T-helper 2 cell treated with Interferon-gamma antibody and Interleukin-4, amounts not matched to agents 5 μg/mL and 100 μg/mL, for 36 hours (primary cell): ENCODE measurements around the gene POU2F2.
A peak's percentile ranks its signal among the peaks of the same experiment; 100 is the strongest.

Experiments used
- DNase-seq: peaks from one replicate; pipeline ENCODE4 v3.0.0; 2021; ENCODE audit warnings: low spot score
- H3K27ac Mint-ChIP-seq: one replicate; pipeline ENCODE4 v1.8.0; 2021; ENCODE audit warnings: mild to moderate bottlenecking, mixed read lengths
- H3K27me3 Mint-ChIP-seq: one replicate; pipeline ENCODE4 v1.8.0; 2021; ENCODE audit warnings: low read depth, mixed read lengths
- H3K36me3 Mint-ChIP-seq: one replicate; pipeline ENCODE4 v1.8.0; 2021; ENCODE audit warnings: low read depth, mixed read lengths
- H3K4me1 Mint-ChIP-seq: one replicate; pipeline ENCODE4 v1.8.0; 2021; ENCODE audit warnings: low read depth, mixed read lengths
- H3K4me3 Mint-ChIP-seq: one replicate; pipeline ENCODE4 v1.8.0; 2022; ENCODE audit warnings: mild to moderate bottlenecking, moderate library complexity, mixed read lengths
- H3K9me3 Mint-ChIP-seq: one replicate; pipeline ENCODE4 v1.8.0; 2021; ENCODE audit warnings: mixed read lengths

Gene POU2F2

DNA sequence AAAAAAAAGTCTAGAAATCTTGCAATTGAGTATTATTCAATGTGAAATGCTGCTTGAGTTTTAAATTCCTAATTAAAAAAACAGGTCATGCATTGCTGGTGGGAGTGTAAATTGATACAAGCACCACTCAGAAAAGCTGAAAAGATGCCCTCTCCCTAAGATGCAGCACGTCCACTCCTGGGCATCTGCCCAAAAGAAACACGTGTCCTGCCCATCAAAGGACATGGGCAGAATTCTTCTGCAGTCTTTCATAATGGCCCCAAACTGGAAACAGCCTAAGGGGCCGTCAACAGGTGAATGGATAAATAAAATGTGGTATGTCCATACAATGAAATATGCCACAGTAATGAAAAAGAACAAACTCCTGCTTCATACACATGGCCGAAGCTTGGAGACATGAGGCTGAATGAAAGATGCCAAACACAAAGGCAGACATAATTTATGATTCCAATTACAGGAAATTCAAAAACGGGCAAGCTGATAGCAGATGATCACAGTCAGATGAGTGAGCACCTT lies 7.8 kb downstream of the POU2F2 start:
- peaks cover 44% of the 10 kb centered on the region for H3K4me1 Mint-ChIP-seq
- no peak for DNase-seq
- no peaks in the 10 kb centered on the region for H3K27me3 Mint-ChIP-seq
- peaks cover 20% of the 10 kb centered on the region for H3K36me3 Mint-ChIP-seq
- H3K27ac Mint-ChIP-seq = no peak overlapping the region
- H3K9me3 Mint-ChIP-seq = no peaks in the 10 kb centered on the region
- H3K4me3 Mint-ChIP-seq = no peak overlapping the region

DNA sequence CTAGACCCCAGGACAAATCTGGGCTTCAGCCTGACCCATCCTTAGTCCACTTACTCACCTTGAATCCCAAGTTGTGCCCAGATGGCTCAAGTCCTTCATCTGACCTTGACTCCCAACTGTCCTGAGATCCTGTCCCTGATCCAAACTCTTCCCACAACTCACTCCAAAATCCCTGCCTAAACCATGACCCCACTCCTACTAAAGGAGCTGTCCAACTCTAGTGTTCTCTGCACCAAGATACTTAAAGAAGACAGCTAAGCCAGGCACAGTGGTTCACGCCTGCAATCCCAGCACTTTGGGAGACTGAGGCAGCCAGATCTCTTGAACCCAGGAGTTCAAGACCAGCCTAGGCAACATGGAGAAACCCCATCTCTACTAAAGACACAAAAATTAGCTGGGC lies 8.5 kb downstream of the POU2F2 start:
- Mint-ChIP-seq H3K9me3 (no peaks in the 10 kb centered on the region), H3K27me3 (no peaks in the 10 kb centered on the region), H3K4me1 (peaks cover 44% of the 10 kb centered on the region), H3K36me3 (peaks cover 20% of the 10 kb centered on the region), H3K27ac (peak overlapping the region; percentile 95), H3K4me3 (peak overlapping the region; percentile 83)
- DNase-seq = no peak

DNA sequence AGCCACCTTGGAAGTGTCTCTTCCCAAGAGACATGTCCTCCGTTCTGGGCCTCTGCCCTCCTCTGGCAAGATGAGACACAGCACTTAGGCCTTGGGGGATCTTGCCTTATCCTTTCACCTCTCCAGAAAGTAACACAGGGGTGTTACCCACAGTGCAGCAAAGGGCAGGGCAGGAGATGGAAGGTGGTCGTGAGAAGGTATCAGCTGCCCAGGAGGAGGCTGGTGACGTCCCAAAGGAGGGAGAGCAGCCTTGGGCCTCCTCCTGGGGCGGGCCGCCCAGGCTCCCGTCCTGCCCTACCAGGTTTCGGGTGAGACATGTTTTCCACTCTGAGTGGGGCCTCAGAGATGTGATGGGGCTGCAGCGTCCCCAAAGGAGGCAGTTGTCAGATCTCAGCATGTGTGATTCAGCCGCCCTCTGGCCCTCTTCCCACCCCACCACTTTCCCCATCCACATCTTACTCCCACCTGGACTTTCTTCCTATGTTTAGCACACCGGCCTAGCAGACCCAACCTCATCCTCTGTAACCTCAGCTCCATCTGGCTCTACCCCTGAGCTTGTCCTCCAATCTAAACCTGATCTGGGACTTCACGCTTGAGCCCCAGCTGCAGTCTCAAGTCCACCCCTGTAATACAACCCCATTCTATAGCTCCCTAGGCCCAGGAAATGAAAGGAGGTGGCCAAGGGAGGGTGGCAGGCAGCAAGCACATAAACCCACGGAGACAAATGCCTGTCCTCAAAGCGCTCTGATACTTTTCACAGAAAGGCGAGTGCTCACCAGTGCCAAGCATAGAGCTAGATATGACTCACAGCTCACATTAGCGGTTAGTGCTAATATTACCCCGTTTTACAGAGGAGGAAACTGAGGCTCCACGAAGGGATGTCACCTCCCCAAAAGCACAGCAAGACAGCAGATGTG lies 9.3 kb downstream of the POU2F2 start:
- H3K4me1 Mint-ChIP-seq = peaks cover 40% of the 10 kb centered on the region
- DNase-seq = peak; percentile 87
- H3K36me3 Mint-ChIP-seq = peaks cover 20% of the 10 kb centered on the region
- peak overlapping the region; percentile 83 for H3K4me3 Mint-ChIP-seq
- H3K27ac Mint-ChIP-seq = peak overlapping the region; percentile 95
- H3K9me3 Mint-ChIP-seq = no peaks in the 10 kb centered on the region
- H3K27me3 Mint-ChIP-seq = no peaks in the 10 kb centered on the region

DNA sequence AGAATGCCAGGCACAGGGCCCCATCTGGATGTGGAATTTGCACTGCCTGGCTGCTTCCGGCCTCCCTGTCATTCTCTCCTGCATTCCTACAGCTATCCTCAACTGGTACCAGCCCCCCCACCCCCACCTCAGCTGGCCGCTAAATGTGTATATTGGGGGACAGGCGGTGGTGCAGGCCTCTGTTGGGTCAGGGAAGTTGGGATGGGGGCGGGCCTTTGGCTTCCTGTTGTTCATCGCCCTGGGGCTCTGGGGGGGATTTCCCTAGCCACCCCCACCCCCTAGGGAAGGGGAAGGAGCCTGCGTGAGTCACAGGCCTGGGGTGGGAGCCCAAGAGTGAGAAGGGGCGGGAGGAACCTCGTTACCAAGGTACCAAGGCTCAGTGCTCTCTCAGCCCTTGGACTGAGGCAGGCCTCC lies 10.6 kb downstream of the POU2F2 start:
- Mint-ChIP-seq H3K27ac (peak overlapping the region; percentile 95), H3K4me3 (peak overlapping the region; percentile 83), H3K27me3 (no peaks in the 10 kb centered on the region), H3K4me1 (peaks cover 35% of the 10 kb centered on the region), H3K36me3 (peaks cover 20% of the 10 kb centered on the region), H3K9me3 (no peaks in the 10 kb centered on the region)
- peak; percentile 87 for DNase-seq

DNA sequence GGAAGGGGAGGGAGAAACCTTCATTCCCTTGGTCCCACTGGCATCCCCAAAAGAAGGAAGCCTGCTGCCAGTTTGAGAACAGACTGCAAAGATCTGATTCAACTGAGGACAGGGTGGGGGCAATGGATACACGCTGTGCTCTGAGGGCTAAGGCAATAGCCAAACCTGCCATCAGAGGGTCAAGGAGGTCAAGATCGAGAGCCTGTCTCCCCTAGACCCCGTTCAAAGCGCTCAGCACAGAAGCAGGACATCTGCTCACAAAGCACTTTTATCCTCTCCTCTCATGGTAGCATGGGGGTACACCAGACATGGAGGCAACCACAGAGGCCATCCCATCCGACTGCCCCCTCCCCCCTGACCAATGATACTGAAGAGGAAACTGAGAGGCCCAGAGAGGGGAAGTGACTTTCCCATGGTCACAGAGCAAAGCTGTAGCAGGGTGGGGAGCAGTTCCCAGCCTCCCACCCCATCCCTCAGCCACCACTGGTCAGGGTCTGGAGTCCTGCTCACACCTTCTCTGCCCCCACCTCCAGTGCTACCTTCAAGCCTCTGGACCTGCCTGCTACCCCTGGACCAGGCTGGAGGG lies 11.1 kb downstream of the POU2F2 start:
- H3K27me3 Mint-ChIP-seq = no peaks in the 10 kb centered on the region
- H3K27ac Mint-ChIP-seq = peak overlapping the region; percentile 95
- no peak for DNase-seq
- H3K36me3 Mint-ChIP-seq = peaks cover 25% of the 10 kb centered on the region
- peaks cover 33% of the 10 kb centered on the region for H3K4me1 Mint-ChIP-seq
- peak overlapping the region; percentile 83 for H3K4me3 Mint-ChIP-seq
- no peaks in the 10 kb centered on the region for H3K9me3 Mint-ChIP-seq

DNA sequence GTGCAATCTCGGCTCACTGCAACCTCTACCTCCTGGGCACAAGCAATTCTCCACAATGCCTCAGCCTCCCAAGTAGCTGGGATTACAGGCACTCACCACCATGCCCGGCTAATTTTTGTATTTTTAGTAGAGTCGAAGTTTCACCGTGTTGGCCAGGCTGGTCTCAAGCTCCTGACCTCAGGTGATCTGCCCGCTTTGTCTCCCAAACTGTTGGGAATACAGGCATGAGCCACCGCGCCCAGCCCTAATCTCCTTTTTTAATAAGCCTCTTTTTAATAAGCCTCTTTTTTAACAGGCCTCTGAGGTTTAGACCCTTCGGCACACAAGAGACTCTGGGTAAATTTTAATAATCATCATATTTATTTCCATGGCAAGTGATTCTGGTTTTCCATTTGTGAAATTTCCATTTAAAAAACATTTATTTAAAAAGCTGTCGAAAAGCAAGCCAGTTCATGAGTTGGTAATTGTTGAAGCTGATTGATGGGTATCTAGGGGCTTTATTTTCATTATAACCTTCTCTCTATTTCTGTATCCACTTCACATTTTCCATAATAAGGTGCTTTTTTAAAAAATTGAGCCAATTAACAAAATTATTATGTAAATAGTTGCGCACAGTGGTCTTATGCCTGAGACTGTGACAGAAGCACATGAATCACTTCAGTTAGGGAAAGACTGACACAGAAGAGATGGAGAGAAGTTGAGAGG lies 11.8 kb downstream of the POU2F2 start:
- no peaks in the 10 kb centered on the region for H3K27me3 Mint-ChIP-seq
- H3K9me3 Mint-ChIP-seq = no peaks in the 10 kb centered on the region
- H3K27ac Mint-ChIP-seq = peak overlapping the region; percentile 84
- DNase-seq = no peak
- peak overlapping the region; percentile 28 for H3K4me3 Mint-ChIP-seq
- peaks cover 35% of the 10 kb centered on the region for H3K4me1 Mint-ChIP-seq
- H3K36me3 Mint-ChIP-seq = peaks cover 30% of the 10 kb centered on the region

DNA sequence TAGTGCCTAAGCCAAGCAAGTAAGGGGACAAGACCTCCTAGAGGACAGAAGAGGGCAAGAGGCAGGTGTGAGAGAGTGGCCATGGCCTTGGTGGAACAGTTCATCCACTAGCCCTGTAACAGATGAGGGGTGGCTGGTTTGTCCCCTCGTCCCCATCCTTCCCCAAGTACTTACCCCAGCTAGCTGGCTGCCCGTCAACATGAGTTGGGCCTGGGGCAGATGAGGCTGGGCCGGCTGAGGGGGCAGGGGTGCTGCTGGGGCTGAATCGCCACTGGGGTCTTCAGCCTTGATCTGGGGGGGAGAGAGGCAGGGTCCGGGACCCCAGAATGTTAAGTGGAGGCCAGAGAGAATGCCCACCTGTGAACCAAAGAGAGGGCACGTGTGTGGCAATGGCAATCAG lies 15.2 kb downstream of the POU2F2 start:
- no peak overlapping the region for H3K27ac Mint-ChIP-seq
- H3K4me3 Mint-ChIP-seq = no peak overlapping the region
- H3K36me3 Mint-ChIP-seq = peaks cover 26% of the 10 kb centered on the region
- peaks cover 20% of the 10 kb centered on the region for H3K4me1 Mint-ChIP-seq
- no peaks in the 10 kb centered on the region for H3K27me3 Mint-ChIP-seq
- no peaks in the 10 kb centered on the region for H3K9me3 Mint-ChIP-seq
- no peak for DNase-seq

DNA sequence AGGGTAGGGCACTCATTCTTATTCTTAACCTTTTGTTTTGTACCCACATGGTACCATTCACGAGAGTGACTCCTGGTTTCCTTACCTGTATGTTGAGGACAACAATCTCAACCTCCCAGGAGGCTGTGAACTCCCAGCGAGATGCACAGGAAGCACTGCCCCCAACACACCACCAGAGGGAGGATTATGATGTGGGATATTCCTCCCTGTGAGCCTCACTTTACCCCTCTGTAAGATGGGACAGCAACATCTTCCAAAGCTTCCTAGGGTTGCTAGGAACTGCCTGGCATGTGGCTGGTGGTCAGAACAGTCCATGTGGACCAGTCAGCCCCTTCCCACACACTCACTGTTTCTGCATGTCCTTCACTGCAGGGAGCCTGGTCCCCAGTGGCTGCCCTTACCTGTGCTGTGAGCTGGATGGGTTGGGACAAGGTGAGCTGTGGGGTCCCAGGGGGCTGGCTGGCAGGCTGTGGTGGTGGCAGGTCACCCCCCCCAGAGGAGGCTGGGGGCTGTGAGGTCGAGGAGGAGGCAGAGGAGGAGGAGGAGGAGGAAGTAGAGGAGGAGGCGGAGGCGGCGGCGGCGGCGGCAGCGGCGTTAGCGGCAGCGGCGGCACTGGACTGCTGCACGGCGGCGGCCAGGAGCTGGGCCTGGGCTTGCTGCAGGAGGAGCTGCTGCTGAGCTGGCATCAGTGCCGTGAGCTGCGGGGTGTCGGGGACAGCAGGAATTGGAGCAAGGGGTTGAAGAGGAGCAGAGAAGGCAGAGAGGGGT lies 15.8 kb downstream of the POU2F2 start:
- no peak for DNase-seq
- no peaks in the 10 kb centered on the region for H3K27me3 Mint-ChIP-seq
- peaks cover 19% of the 10 kb centered on the region for H3K4me1 Mint-ChIP-seq
- no peak overlapping the region for H3K4me3 Mint-ChIP-seq
- no peak overlapping the region for H3K27ac Mint-ChIP-seq
- no peaks in the 10 kb centered on the region for H3K9me3 Mint-ChIP-seq
- H3K36me3 Mint-ChIP-seq = peaks cover 28% of the 10 kb centered on the region

DNA sequence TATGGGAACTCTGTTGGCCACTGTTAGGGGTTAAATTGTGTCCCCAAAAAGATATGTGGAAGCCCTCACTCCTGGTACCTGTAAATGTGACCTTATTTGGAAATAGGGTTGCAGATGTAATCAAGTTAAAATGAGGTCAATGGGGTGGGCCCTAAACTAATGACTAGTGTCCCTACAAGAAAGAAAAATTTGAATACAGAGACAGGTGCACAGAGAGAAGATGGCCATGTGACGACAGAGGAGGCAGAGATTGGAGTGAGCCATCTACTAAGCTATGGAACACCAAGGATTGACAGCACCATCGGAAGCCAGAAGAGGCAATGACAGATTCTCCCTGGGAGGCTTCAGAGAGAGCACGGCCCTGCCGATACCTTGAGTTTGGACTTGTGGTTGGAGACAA lies 16.5 kb downstream of the POU2F2 start:
- Mint-ChIP-seq H3K27ac (no peak overlapping the region), H3K4me3 (no peak overlapping the region), H3K36me3 (peaks cover 29% of the 10 kb centered on the region), H3K9me3 (no peaks in the 10 kb centered on the region), H3K27me3 (no peaks in the 10 kb centered on the region), H3K4me1 (peaks cover 12% of the 10 kb centered on the region)
- no peak for DNase-seq

DNA sequence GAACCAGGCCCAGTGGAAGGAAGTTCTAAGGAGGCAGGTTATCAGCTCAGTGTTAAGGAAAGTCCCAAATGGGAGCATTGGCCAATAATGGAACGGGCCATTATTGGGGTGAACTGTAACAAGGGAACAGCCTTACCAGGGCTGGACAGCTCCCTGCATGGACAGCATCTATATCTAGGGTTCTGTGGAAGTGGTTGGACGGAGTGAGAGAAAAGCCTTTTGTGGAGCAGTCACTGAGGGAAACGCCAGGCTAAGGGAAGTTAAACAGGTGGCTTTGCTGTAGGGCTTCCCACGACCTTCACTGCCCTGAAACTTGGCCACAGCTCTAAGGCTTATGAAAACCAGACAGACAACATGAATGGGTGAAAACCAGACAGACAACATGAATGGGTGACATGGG lies 17.0 kb downstream of the POU2F2 start:
- H3K36me3 Mint-ChIP-seq = peaks cover 29% of the 10 kb centered on the region
- H3K27me3 Mint-ChIP-seq = no peaks in the 10 kb centered on the region
- peak overlapping the region; percentile 62 for H3K27ac Mint-ChIP-seq
- no peak for DNase-seq
- H3K4me3 Mint-ChIP-seq = no peak overlapping the region
- H3K4me1 Mint-ChIP-seq = peaks cover 11% of the 10 kb centered on the region
- H3K9me3 Mint-ChIP-seq = no peaks in the 10 kb centered on the region

DNA sequence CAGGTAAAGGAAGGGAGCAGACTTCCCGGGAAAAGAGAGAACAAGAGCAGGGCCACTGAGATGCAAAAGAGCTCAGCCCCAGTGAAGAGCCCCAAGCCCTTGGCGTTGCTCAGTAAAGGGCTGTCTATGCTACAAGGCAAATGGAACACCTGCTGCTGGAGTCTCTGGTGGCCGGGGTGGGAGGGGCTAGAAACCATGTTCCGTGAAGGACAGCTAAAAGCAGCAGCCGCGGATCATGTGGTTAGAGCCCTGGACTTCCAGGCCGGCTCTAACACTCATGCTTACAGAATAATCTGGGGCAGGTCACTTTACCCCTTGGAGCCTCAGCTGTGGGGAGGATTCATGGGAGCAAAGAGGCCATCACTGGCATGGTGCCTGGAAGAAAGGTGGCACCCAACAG lies 17.8 kb downstream of the POU2F2 start:
- no peak for DNase-seq
- peaks cover 11% of the 10 kb centered on the region for H3K4me1 Mint-ChIP-seq
- H3K9me3 Mint-ChIP-seq = no peaks in the 10 kb centered on the region
- H3K27me3 Mint-ChIP-seq = no peaks in the 10 kb centered on the region
- no peak overlapping the region for H3K4me3 Mint-ChIP-seq
- peaks cover 29% of the 10 kb centered on the region for H3K36me3 Mint-ChIP-seq
- no peak overlapping the region for H3K27ac Mint-ChIP-seq

DNA sequence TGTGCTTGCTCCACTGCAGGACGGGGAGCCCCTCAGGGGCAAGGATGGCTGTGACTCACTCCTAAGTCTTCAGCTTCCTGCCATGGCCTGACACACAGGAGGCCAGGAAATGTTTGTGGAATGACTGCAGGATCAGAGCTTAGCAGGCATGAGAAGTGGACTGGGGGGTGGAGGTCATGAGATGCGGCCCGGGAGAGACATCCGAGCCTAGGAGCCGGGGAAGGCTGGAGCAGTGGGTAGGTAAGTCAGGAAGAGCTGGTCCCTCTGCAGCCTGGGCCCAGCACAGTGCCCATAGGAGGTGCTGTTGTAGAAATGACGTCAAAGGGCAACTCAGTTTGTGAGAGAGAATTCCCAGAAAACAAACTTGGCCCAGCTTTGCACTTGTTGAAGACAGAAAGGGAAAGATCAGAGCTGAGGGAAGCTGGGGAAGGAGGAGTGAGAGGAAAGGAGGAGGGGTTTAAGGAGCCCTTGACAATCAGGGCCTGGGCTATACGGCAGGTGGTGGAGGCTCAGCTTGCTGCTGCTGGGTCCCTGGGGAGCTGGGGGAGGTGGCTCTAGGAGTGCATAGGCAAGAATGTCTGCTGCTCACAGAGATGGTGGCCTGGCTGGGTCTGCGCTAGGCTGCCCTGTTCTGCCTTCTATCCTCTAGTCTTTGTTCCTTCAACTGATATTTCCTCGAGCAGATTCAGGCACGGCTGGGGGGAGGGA lies 18.5 kb downstream of the POU2F2 start:
- Mint-ChIP-seq H3K36me3 (peaks cover 29% of the 10 kb centered on the region), H3K4me1 (peaks cover 12% of the 10 kb centered on the region), H3K27me3 (no peaks in the 10 kb centered on the region), H3K9me3 (no peaks in the 10 kb centered on the region), H3K4me3 (no peak overlapping the region), H3K27ac (no peak overlapping the region)
- DNase-seq = no peak

DNA sequence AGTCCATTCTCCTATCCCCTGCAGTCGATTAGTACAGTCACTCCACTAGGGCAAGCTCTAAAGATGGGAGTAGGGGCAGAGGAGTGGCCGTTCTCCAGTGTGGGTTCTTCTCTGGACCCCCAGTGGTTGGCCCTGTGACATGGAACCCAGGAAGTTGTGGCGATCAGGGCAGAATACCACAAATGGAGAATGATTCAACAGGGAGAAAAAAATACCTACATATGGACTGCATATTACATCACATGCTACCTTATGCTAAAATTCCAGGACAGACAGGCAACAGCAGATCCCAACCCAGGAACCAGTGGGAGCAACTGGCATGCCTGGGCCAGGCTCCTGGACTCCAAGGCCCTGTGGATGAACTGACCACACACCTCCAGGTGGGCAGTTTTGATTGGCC lies 20.4 kb downstream of the POU2F2 start:
- H3K9me3 Mint-ChIP-seq = no peaks in the 10 kb centered on the region
- no peak for DNase-seq
- peaks cover 17% of the 10 kb centered on the region for H3K4me1 Mint-ChIP-seq
- H3K27ac Mint-ChIP-seq = peak overlapping the region; percentile 71
- H3K27me3 Mint-ChIP-seq = no peaks in the 10 kb centered on the region
- H3K4me3 Mint-ChIP-seq = no peak overlapping the region
- peaks cover 29% of the 10 kb centered on the region for H3K36me3 Mint-ChIP-seq
